Measurements from ENCODE around the gene KMT2E.

- TF ChIP-seq CTCF (IDR thresholded peaks at IDR 0.05) (no peak), POLR2A (IDR thresholded peaks at IDR 0.05) (no peak)
Observed at GRCh38 chr7:105009667-105010503, 4.1 kb upstream of the KMT2E start.
